ENCODE data around the gene CCDC157.
A peak's percentile ranks its signal among the peaks of the same experiment; 100 is the strongest.

The CCDC157 gene
- total RNA-seq = 3.9 to 7.7 (median 5.6) reads per million in 3 experiments

DNA sequence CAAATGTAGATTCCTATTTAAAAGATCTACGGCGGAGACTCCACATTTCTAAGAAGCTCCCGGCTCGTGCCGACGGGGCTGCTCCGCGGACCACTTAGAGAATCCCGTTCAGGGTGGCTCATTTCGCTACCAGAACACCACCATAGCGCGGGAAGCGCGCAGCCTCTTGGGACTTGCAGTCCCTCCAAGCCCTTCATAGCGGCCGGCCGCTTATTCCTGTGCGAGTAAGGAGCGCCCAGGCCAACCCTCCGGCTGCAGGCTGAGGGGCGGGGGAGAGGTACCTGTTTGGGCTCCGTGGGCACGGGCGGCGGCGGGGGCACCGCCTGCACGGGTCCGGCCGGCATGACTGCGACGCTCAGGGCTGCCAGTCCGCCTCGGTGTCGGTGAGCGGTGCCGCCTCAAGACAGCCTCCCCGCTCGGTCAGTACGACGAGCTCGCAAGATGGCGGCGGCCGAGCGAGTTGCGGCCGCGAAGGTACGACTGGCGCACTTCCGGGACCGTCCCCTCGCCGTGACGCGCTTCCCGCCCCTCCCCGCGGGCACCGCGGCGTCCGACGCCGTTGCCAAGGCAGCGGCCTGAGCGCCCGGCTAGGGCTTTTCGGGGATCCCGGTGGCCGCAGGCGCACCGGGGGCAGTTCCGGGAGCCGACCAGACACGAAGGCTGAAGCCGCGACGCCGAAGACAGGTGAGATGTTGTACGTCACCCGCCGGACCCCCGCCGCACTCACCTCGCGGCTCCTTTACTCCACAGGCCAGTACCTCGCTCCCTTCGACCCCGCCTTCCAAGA is at the start of gene CCDC157, which contains the start of gene SF3A1:
TSS of gene CCDC157 (plus strand) at position 559 of the 787 bp plus-strand sequence. CDS start 8,994 bp downstream, outside the sequence.
TSS of gene SF3A1 (minus strand) at position 446 of the 787 bp plus-strand sequence. CDS start at position 344, 102 bp downstream.
- peak; percentile 87 for DNase-seq

GRCh38 chr22:30307041-30307574 is 49.7 kb upstream of the CCDC157 start:
- no peak for DNase-seq

DNA sequence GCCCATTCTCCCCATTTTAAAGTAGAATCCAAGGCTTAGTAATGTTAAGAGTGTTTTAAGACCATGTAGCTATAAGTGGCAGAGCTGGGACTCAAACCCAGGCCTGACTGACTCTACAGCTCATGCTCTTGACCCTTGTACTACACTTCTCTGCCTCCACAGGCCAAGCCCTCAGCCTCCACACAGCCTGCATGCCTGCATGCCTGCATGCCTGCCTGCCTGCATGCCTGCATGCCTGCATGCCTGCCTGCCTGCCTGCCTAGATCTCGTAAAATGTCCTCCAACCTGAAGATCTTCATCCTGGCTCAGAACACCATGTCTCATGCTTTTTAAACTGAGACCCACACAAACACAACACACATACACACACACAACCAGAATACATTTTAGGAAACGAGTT is 48.7 kb upstream of the CCDC157 start:
- no peak for DNase-seq

DNA sequence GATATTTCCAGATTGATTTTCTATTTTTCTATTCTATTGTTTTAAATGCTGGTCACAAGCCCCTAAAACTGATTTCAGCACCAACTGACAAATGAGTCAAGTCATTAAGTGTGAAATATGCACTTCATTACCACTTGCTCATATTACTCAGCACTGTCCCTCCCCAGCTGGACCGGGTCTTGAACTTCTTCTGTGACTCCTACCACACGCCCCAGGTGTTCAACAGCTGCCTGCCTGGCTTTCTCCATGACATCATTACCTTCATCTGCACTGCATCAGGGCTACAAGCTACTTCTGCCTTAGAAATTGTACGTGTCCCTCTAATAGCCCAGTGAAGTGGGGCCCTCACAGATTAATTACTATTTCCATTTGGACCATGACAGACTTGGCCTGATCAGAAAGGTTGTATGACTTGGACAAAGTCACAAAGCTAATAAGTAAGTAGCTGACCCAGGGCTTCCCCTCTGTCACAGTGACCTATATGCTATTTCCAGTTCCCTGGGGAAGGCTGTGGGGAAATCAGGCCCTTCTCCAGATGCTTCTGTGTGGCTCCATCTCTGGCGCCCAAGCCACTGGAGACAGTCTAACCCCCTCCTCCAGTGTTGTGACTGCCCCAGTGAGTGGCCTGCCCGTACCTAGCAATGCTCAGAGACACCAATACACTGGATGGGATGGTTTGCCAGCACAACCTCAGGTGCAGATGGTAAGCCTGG is 48.1 kb upstream of the CCDC157 start:
- no peak for DNase-seq

GRCh38 chr22:30309951-30310741 is 46.7 kb upstream of the CCDC157 start:
- DNase-seq = peak; percentile 48

DNA sequence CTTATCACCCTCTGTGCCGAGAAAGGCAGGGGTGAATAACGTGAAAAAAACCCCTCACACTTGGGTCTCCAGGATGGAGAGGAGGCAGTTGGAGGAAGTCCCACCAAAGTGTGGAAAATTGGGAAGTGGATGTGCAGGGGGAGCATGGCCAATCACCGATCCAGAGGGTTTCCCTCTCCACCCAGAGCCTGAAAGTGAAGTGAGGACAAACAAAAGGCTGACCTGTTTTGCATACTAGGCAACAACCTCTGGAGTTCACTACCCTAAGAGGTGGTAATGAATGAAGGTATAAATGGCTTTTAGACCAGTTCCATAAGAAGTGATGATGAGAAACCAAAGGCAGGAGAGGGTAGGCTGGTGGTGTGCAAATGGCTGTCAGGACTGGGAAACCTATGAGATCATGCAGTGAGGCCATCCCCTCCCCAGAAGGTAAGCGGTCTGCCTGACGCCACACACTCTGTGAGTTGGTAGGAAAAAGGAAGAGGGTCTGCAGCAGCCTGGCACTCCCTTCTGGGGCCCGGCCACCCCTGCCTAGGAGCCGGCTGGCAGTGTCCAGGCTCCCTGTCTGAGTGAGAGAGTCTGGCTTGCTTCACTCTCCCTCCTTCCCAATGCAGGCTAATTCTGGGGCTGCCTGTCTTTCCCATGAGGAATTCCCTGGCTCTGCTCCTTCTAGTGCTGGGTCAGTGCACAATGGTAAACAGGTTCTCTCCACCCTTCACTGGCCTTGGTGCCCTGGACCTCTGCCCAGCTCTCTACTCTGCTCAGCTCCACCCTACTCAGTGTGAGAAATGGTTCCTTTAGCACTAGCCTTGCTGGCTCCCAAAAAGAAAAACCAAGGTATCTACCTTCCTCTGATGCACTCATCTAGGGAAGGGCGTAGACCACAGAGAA is 45.7 kb upstream of the CCDC157 start:
- no peak for DNase-seq

- no peak for DNase-seq
Measured at GRCh38 chr22:30312053-30312452, 44.8 kb upstream of the CCDC157 start.

DNA sequence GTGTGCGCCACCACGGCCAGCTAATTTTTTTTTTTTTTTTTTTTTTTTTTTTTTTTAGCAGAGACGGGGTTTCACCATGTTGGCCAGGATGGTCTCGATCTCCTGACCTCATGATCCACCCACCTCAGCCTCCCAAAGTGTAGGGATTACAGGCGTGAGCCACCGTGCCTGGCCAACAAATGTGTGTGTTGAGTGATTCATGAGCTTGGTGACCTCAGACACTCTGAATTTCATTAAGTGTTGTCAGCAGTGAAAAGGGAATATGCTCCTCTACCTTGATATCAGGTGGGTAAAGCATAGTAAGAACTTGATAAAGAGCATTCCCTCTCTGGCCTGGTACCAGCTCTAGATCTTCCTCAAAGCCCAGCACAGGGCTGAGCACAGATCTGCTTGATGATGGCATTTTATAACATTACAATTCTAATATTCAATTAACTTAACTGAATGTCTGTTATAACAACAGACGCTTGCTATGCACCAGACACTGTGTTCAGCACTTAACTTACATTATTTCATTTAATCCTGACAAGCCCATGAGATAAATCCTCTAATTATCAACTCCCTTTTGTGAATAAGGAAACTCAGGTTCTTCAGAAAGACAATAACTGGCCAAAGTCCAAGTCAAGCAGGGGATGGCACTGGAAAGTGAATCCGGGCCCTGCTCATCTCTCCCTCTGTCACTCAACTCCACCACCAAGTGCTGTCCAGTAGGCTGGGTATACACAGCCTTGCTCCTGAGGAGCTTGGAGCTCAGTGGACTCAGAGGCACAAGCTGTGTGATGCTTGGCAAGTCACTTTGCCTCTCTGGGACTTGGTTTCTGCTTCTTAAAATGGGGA is 43.1 kb upstream of the CCDC157 start:
- no peak for DNase-seq

DNA sequence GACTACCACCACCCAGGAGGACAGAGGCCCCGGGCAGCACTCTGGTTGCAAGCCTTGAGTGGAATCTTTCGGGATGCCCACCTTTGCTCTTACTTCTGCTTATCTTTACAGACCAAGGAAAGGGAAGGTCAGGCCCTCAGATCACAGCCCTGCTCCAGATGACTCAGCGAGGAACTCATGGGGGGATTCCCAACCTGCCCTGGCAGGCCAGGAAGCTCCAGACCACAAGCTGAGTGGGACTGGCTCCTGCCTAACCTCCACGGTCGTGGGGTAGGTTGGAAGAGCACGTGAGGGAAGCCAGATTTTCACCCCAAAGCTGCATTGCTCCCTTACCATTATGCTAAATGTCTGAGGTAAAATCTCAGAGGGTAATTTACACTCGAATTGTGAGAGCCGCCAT is 41.9 kb upstream of the CCDC157 start:
- peak; percentile 31 for DNase-seq

DNA sequence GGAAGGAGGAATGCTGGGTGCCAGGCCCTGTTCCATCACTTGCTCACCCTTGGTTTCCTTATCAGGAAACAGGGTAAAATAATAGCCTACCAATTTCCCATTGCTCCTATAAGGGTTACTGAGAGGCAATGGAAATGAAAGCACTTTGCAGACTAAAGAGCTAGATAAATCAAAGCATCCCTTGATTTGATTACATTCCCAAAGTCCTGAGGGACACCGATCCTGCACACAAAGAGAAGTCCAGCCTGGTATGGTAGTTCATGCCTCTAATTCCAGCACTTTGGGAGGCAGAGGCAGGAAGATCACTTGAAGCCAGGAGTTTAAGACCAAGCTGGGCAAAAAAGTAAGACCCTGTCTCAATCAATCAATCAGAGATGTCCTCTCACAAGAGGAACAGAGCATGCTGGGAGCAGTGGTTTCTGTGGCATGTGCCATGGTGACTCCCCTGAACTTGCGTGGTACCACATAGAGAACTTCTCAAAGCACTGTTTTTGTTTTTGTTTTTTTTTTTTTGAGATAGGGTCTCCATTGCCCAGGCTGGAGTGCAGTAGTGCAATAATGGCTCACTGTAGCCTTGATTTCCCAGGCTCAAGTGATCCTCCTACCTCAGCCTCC is 40.7 kb upstream of the CCDC157 start:
- DNase-seq = no peak

GRCh38 chr22:30317778-30318177 is 39.0 kb upstream of the CCDC157 start:
- no peak for DNase-seq

DNA sequence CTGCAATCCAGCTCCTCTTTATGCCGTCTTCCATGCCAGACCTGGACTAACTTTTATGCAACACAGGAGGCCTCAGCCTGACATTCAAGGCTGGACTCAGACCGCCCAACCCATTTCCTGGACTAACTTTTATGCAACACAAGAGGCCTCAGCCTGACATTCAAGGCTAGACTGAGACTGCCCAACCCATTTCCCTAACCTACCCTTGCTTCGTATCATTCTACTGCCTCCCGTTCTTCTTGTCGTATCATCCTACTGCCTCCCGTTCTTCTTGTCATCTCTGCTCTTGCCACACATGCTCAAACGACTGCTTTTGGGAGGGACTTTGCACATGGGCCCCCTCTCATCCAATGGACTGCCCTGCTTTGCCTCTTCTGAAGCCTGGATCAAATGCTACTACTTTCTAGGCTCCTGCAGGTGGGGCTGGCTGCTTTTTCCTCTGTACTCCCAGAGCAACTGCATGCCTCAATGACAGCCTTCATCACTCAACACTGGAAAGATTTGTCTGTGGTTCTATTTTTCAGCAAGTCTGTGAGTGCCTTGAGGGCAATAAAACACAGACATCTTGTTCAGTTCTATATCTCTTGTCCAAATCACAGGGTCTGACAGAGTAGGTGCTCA is 37.9 kb upstream of the CCDC157 start:
- DNase-seq = no peak

DNA sequence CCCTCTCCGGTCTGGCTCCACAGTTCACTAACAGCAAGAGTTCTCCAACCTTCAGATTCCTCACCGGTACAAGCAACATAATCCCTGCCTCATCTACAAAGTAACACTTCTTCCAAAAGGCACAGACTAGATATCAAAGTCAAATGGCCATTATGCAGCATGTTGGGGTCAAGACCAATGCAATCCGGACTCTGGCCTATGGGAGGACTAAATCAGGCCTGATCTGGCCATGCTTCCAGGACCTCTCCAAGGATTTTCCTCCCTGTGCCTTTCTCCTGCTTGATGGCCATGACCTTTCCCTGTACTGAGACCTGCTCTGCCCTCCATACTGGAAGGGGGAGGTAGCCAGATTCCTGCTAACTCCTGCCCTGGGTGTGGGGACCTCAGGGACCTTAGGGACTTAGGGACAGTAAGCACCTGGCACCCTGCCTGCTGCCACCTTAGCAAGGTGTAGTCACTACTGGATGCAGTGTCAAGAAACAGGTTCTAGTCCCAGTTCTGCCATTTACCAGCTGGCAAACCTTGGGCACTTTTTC is 36.7 kb upstream of the CCDC157 start:
- no peak for DNase-seq

- no peak for DNase-seq
Measured at GRCh38 chr22:30321461-30321860, 35.3 kb upstream of the CCDC157 start.

- DNase-seq = no peak
Measured at GRCh38 chr22:30323246-30323645, 33.6 kb upstream of the CCDC157 start.

GRCh38 chr22:30324014-30324730 is 32.6 kb upstream of the CCDC157 start:
- DNase-seq = peak; percentile 53

DNA sequence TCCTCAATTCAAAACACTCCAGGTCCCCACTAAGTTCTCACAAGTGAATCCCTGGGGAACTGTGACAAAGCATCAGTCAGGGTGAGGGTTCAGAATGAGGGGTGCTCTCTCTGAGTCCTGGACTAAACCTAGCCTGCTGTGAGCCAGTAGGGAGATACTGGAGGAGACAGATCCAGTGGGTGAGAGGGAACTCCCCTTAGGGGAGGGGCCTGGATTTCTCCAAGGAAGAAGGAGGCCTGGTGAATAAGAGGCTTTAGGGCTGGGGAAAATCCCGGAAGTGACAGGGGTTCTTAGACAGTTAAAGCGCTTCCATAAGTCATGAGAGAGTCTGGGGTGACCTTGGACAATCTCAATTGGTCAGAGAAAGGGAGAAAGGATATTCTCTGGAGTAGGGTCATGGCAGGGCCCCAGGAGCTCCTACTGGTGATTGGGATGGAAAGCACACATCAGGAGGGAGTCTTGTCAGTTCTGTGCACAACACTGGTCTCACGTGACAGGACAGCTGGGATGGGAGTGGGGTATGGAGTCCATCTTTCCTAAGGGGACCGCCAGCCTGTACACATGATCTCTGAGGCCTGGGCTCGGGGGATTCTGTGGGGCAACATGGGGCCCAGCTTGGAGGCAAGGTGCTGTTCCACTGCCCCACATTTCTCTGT is 31.6 kb upstream of the CCDC157 start:
- DNase-seq = no peak

GRCh38 chr22:30325724-30326254 is 31.0 kb upstream of the CCDC157 start:
- no peak for DNase-seq
